SK-N-MC (cell line): ENCODE measurements around the gene MEGF8.

Experiments
- EZH2 ChIP-seq: fragments of 200-600 bp; sonication (generic); IDR thresholded peaks from one replicate; pipeline ENCODE4 v1.6.1; 2017; ENCODE audit warnings: antibody characterized with exemption
- FOXP2 ChIP-seq: optimal IDR thresholded peaks from 2 replicates; pipeline ENCODE3; 2011; ENCODE audit warnings: mild to moderate bottlenecking, moderate library complexity; ENCODE audit not compliant: insufficient read depth; ENCODE audit errors: extremely low read length, control extremely low read depth
- POLR2AphosphoS5 ChIP-seq: IDR thresholded peaks from 2 replicates; pipeline ENCODE4 v1.6.1; 2012; ENCODE audit warnings: mild to moderate bottlenecking, low read depth, low read length, borderline replicate concordance

DNA sequence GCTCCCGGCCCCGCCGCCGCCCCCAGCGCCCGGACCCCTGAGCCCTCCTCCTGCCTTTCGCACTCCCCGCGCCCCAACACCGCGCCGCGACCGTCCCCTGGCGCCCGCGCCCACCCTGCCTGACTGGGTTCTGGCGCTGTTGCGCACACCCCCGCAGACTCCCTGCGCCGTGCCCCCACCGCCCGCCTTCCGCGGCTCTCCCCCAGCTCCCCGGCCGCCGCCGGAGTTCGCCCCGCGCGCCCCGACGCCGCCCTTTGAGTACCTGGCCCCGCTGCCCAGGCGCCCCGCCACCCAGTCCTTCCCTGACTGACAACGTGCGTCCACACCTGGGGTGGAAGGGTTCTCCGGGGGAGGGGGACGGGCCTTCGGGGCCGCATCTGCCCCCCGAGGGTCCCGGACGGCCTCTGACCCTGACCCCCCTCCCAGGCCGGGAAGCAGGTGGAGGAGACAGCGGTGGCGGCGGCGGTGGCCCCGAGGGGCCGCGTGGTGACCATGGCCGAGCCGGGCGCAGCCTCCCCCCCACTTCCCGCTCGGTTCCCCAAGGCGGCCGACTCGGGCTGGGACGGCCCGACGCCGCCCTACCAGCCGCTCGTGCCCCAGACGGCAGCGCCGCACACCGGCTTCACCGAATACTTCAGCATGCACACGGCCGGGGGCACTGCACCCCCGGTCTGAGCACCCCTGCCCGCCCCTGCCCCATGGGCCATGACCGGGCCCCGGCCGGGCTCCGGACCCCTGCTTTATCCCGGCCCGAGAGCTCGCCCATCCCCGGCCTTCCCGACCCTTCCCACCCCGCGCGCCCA is 1.4 kb upstream of the MEGF8 start:
- no peak for TF ChIP-seq EZH2
- no peak for TF ChIP-seq POLR2AphosphoS5
- no peak for TF ChIP-seq FOXP2
